DOHH2 (cell line): ENCODE measurements around the gene BDNF.
"Not testable (repeated sequence)": the region's sequence is repeated elsewhere in the genome, so short reads cannot be mapped to it uniquely, and the experiment has no call there.

Experiments used
- H3F3A ChIP-seq: fragments of 200-600 bp; sonication (generic), shearing (Covaris generic); 2 replicates; pipeline ENCODE4 v1.6.0; 2016; ENCODE audit warnings: antibody characterized with exemption, mild to moderate bottlenecking; ENCODE audit not compliant: control insufficient read depth, insufficient read depth
- H3K27ac ChIP-seq: fragments of 200-600 bp; sonication (generic); 2 replicates; pipeline ENCODE4 v1.5.1; 2014; ENCODE audit warnings: low read depth, mild to moderate bottlenecking, low read length, moderate library complexity
- H3K27me3 ChIP-seq: fragments of 200-600 bp; sonication (generic); 2 replicates; pipeline ENCODE4 v1.6.1; 2014; ENCODE audit warnings: mild to moderate bottlenecking, low read length, mixed read lengths; ENCODE audit not compliant: control insufficient read depth
- H3K36me3 ChIP-seq: fragments of 200-600 bp; sonication (generic); 2 replicates; pipeline ENCODE4 v1.6.1; 2014; ENCODE audit warnings: mild to moderate bottlenecking, low read length, moderate library complexity, mixed read lengths; ENCODE audit not compliant: control insufficient read depth
- H3K4me1 ChIP-seq: fragments of 200-600 bp; sonication (generic); 2 replicates; pipeline ENCODE4 v1.6.1; 2014; ENCODE audit warnings: mild to moderate bottlenecking, low read length, mixed read lengths; ENCODE audit not compliant: control insufficient read depth
- H3K4me2 ChIP-seq: fragments of 200-600 bp; sonication (generic); 2 replicates; pipeline ENCODE4 v1.6.0; 2014; ENCODE audit warnings: mild to moderate bottlenecking, low read length, moderate library complexity
- H3K4me3 ChIP-seq: fragments of 200-600 bp; sonication (generic); 2 replicates; pipeline ENCODE4 v1.5.1; 2014; ENCODE audit warnings: mild to moderate bottlenecking, low read length, mixed read lengths
- H3K79me2 ChIP-seq: fragments of 200-600 bp; sonication (generic); 2 replicates; pipeline ENCODE4 v1.6.1; 2014; ENCODE audit warnings: mild to moderate bottlenecking, low read length, mixed read lengths; ENCODE audit not compliant: control insufficient read depth
- H3K9me2 ChIP-seq: fragments of 200-600 bp; sonication (generic); replicated peaks from 2 replicates; pipeline ENCODE4 v1.6.1; 2014; ENCODE audit warnings: mild to moderate bottlenecking, low read length, mixed read lengths; ENCODE audit not compliant: control insufficient read depth
- H3K9me3 ChIP-seq: fragments of 200-600 bp; sonication (generic); 2 replicates; pipeline ENCODE4 v1.6.1; 2014; ENCODE audit warnings: antibody characterized with exemption, low read length, mixed read lengths; ENCODE audit not compliant: control insufficient read depth, insufficient read depth
- H4K20me1 ChIP-seq: fragments of 200-600 bp; sonication (generic); 2 replicates; pipeline ENCODE4 v1.6.0; 2014; ENCODE audit warnings: low read depth, mild to moderate bottlenecking, antibody characterized with exemption, low read length, moderate library complexity; ENCODE audit not compliant: control insufficient read depth, insufficient read depth
- CTCF ChIP-seq: fragments of 200-600 bp; sonication (generic); IDR thresholded peaks from one replicate; pipeline ENCODE4 v1.5.1; 2014; ENCODE audit warnings: antibody characterized with exemption, mild to moderate bottlenecking, low read depth, low read length; ENCODE audit not compliant: poor library complexity, severe bottlenecking
- EZH2phosphoT487 ChIP-seq: fragments of 200-600 bp; sonication (generic); IDR thresholded peaks from 2 replicates; pipeline ENCODE4 v1.6.1; 2017; ENCODE audit warnings: borderline replicate concordance, mild to moderate bottlenecking, antibody characterized with exemption, low read length, moderate library complexity, mixed read lengths

BDNF gene

GRCh38 chr11:27700351-27701301, at the start of gene BDNF:
Gene BDNF (minus strand): TSS chr11:27700455. CDS start chr11:27658564, 41,891 bp downstream.
- Histone ChIP-seq H3F3A (no peaks in the 10 kb centered on the region), H3K4me2 (peak within 1 kb of the TSS; percentile 45), H3K27ac (no peak within 1 kb of the TSS), H3K27me3 (peaks cover 48% of the 10 kb centered on the region), H3K9me3 (no peaks in the 10 kb centered on the region), H3K79me2 (no peaks in the 10 kb centered on the region), H3K4me3 (no peak within 1 kb of the TSS), H4K20me1 (no peaks in the 10 kb centered on the region), H3K9me2 (no peaks in the 10 kb centered on the region), H3K4me1 (peaks cover 3% of the 10 kb centered on the region), H3K36me3 (no peaks in the 10 kb centered on the region)
- TF ChIP-seq CTCF (no peak), EZH2phosphoT487 (no peak)

GRCh38 chr11:27740362-27741013, 40.2 kb upstream of the BDNF start:
- no peak overlapping the region for H3K4me3 ChIP-seq

GRCh38 chr11:27735281-27735680, 35.0 kb upstream of the BDNF start:
- Histone ChIP-seq H4K20me1 (no peaks in the 10 kb centered on the region), H3K4me2 (no peak overlapping the region), H3K4me3 (no peak overlapping the region), H3K4me1 (no peaks in the 10 kb centered on the region), H3F3A (no peaks in the 10 kb centered on the region), H3K9me2 (no peaks in the 10 kb centered on the region), H3K36me3 (no peaks in the 10 kb centered on the region), H3K79me2 (no peaks in the 10 kb centered on the region), H3K27me3 (no peaks in the 10 kb centered on the region), H3K27ac (no peak overlapping the region), H3K9me3 (no peaks in the 10 kb centered on the region)
- TF ChIP-seq EZH2phosphoT487: no peak
- no peak for TF ChIP-seq CTCF

More at GRCh38 chr11:27740362-27741013, 40.2 kb upstream of the BDNF start:
- no peaks in the 10 kb centered on the region for H4K20me1 ChIP-seq
- H3K9me2 ChIP-seq: no peaks in the 10 kb centered on the region
- no peaks in the 10 kb centered on the region for H3K27me3 ChIP-seq
- no peak overlapping the region for H3K27ac ChIP-seq
- H3K4me2 ChIP-seq: no peak overlapping the region
- TF ChIP-seq EZH2phosphoT487: no peak
- TF ChIP-seq CTCF: no peak
- no peaks in the 10 kb centered on the region for H3K79me2 ChIP-seq
- no peaks in the 10 kb centered on the region for H3K4me1 ChIP-seq
- H3K9me3 ChIP-seq: no peaks in the 10 kb centered on the region
- H3F3A ChIP-seq: no peaks in the 10 kb centered on the region
- H3K36me3 ChIP-seq: no peaks in the 10 kb centered on the region

GRCh38 chr11:27731803-27732202, 31.5 kb upstream of the BDNF start:
- H3K36me3 ChIP-seq, H3K79me2 ChIP-seq, H3K27me3 ChIP-seq, H4K20me1 ChIP-seq, H3F3A ChIP-seq, H3K4me1 ChIP-seq, H3K9me2 ChIP-seq, H3K27ac ChIP-seq, H3K9me3 ChIP-seq, H3K4me2 ChIP-seq, H3K4me3 ChIP-seq: not testable (repeated sequence)
